SU-DHL-6 (cell line): ENCODE measurements around the gene CACNA2D1.

Experiments used
- H2AFZ ChIP-seq: fragments of 200-600 bp; sonication (generic); 2 replicates; pipeline ENCODE4 v1.6.1; 2014; ENCODE audit warnings: low read depth, mild to moderate bottlenecking, moderate library complexity, mixed read lengths, antibody characterized with exemption, low read length; ENCODE audit not compliant: severe bottlenecking
- H3F3A ChIP-seq: fragments of 200-600 bp; shearing (Covaris generic); 2 replicates; pipeline ENCODE4 v1.6.0; 2016; ENCODE audit warnings: antibody characterized with exemption, mild to moderate bottlenecking; ENCODE audit not compliant: insufficient read depth
- H3K27ac ChIP-seq: fragments of 200-600 bp; sonication (generic); 2 replicates; pipeline ENCODE4 v1.5.1; 2016; ENCODE audit warnings: low read depth, mild to moderate bottlenecking, low read length, moderate library complexity, mixed read lengths
- H3K27me3 ChIP-seq: fragments of 200-600 bp; sonication (generic), shearing (Covaris generic); 2 replicates; pipeline ENCODE4 v1.6.0; 2014; ENCODE audit warnings: mild to moderate bottlenecking, low read length
- H3K36me3 ChIP-seq: fragments of 200-600 bp; sonication (generic); 2 replicates; pipeline ENCODE4 v1.6.1; 2014; ENCODE audit warnings: mild to moderate bottlenecking, low read length, mixed read lengths
- H3K4me2 ChIP-seq: fragments of 300-600, 200-600 bp; shearing (Covaris generic), sonication (generic); 2 replicates; pipeline ENCODE4 v1.6.0; 2014; ENCODE audit warnings: low read length, low read depth, mild to moderate bottlenecking; ENCODE audit not compliant: poor library complexity, severe bottlenecking
- H3K4me3 ChIP-seq: fragments of 200-600 bp; sonication (generic); 2 replicates; pipeline ENCODE4 v1.5.1; 2014; ENCODE audit warnings: antibody characterized with exemption, low read length, mild to moderate bottlenecking, mixed read lengths; ENCODE audit not compliant: insufficient read depth, poor library complexity, severe bottlenecking
- H3K79me2 ChIP-seq: fragments of 200-600 bp; sonication (generic); 2 replicates; pipeline ENCODE4 v1.6.1; 2014; ENCODE audit warnings: mild to moderate bottlenecking, low read length, moderate library complexity; ENCODE audit not compliant: insufficient read depth
- H3K9ac ChIP-seq: fragments of 200-600 bp; sonication (generic); 2 replicates; pipeline ENCODE4 v1.7.0; 2014; ENCODE audit warnings: mild to moderate bottlenecking, low read length
- H3K9me2 ChIP-seq: fragments of 200-600 bp; sonication (generic); replicated peaks from 2 replicates; pipeline ENCODE4 v1.6.1; 2014; ENCODE audit warnings: low read length; ENCODE audit not compliant: insufficient read depth
- H3K9me3 ChIP-seq: fragments of 200-600 bp; sonication (generic); 2 replicates; pipeline ENCODE4 v1.6.1; 2014; ENCODE audit warnings: low read length, mixed read lengths; ENCODE audit not compliant: insufficient read depth
- H4K20me1 ChIP-seq: fragments of 200-600 bp; sonication (generic); 2 replicates; pipeline ENCODE4 v1.6.1; 2014; ENCODE audit warnings: low read depth, mild to moderate bottlenecking, antibody characterized with exemption, low read length, moderate library complexity, mixed read lengths
- CTCF ChIP-seq: fragments of 200-600 bp; sonication (generic); IDR thresholded peaks from one replicate; pipeline ENCODE4 v1.5.1; 2017; ENCODE audit warnings: antibody characterized with exemption, mild to moderate bottlenecking, low read length, moderate library complexity; ENCODE audit not compliant: insufficient read depth, poor library complexity, severe bottlenecking
- EZH2phosphoT487 ChIP-seq: fragments of 200-600 bp; sonication (generic), shearing (Covaris generic); conservative IDR thresholded peaks from 2 replicates; pipeline ENCODE4 v1.6.1; 2018; ENCODE audit warnings: mild to moderate bottlenecking, antibody characterized with exemption, low read length, moderate library complexity, mixed read lengths

CACNA2D1 gene

GRCh38 chr7:82173400-82174021 lies 270.1 kb downstream of the CACNA2D1 start:
- no peak overlapping the region for H2AFZ ChIP-seq
- no peaks in the 10 kb centered on the region for H3K9me3 ChIP-seq
- TF ChIP-seq EZH2phosphoT487 (no peak), CTCF (no peak)
- H4K20me1 ChIP-seq: no peaks in the 10 kb centered on the region
- H3K27ac ChIP-seq: no peak overlapping the region
- H3K9ac ChIP-seq: no peak overlapping the region
- H3K79me2 ChIP-seq: no peaks in the 10 kb centered on the region
- no peak overlapping the region for H3K4me2 ChIP-seq
- H3K4me3 ChIP-seq: no peak overlapping the region
- H3K9me2 ChIP-seq: no peaks in the 10 kb centered on the region
- no peaks in the 10 kb centered on the region for H3K36me3 ChIP-seq
- no peaks in the 10 kb centered on the region for H3F3A ChIP-seq
- no peaks in the 10 kb centered on the region for H3K27me3 ChIP-seq

GRCh38 chr7:82172881-82173280 lies 270.7 kb downstream of the CACNA2D1 start:
- TF ChIP-seq CTCF: no peak
- no peak for TF ChIP-seq EZH2phosphoT487
- H4K20me1 ChIP-seq: no peaks in the 10 kb centered on the region
- H3K36me3 ChIP-seq: no peaks in the 10 kb centered on the region
- H3F3A ChIP-seq: no peaks in the 10 kb centered on the region
- H3K79me2 ChIP-seq: no peaks in the 10 kb centered on the region
- no peak overlapping the region for H3K4me3 ChIP-seq
- H3K27ac ChIP-seq: no peak overlapping the region
- H3K9me2 ChIP-seq: no peaks in the 10 kb centered on the region
- H3K9ac ChIP-seq: no peak overlapping the region
- H3K9me3 ChIP-seq: no peaks in the 10 kb centered on the region
- no peak overlapping the region for H2AFZ ChIP-seq
- no peak overlapping the region for H3K4me2 ChIP-seq
- H3K27me3 ChIP-seq: no peaks in the 10 kb centered on the region

GRCh38 chr7:82172017-82172416 lies 271.6 kb downstream of the CACNA2D1 start:
- H3K9ac ChIP-seq: no peak overlapping the region
- TF ChIP-seq CTCF (no peak), EZH2phosphoT487 (no peak)
- H3K27me3 ChIP-seq: no peaks in the 10 kb centered on the region
- no peak overlapping the region for H3K4me2 ChIP-seq
- H3K9me2 ChIP-seq: no peaks in the 10 kb centered on the region
- H4K20me1 ChIP-seq: no peaks in the 10 kb centered on the region
- H3F3A ChIP-seq: no peaks in the 10 kb centered on the region
- no peaks in the 10 kb centered on the region for H3K79me2 ChIP-seq
- no peak overlapping the region for H3K27ac ChIP-seq
- no peak overlapping the region for H3K4me3 ChIP-seq
- no peaks in the 10 kb centered on the region for H3K36me3 ChIP-seq
- no peaks in the 10 kb centered on the region for H3K9me3 ChIP-seq
- H2AFZ ChIP-seq: no peak overlapping the region
